Measurements from ENCODE around the gene FHOD1. TPM values are rescaled to one million over a fixed set of nuclear protein-coding genes. Genes with fewer than 3 reads are reported as not detected.

The FHOD1 gene
- total RNA-seq, 2 donors from 2014 or later: 5.3 to 11.6 TPM

- Histone ChIP-seq H3K27ac (no peak overlapping the region), H3K4me3 (no peak overlapping the region), H3K27me3 (no peaks in the 10 kb centered on the region), H3K9me3 (no peaks in the 10 kb centered on the region), H3K4me1 (no peaks in the 10 kb centered on the region), H3K36me3 (no peaks in the 10 kb centered on the region)
- TF ChIP-seq CTCF (IDR thresholded peaks at IDR 0.05): no peak
- no peak for DNase-seq (ENCODE audit: low spot score)
Measured at GRCh38 chr16:67287960-67288359, 40.7 kb upstream of the FHOD1 start.

GRCh38 chr16:67286441-67287235 lies 39.4 kb upstream of the FHOD1 start:
- Histone ChIP-seq H3K9me3 (no peaks in the 10 kb centered on the region), H3K27ac (no peak overlapping the region), H3K4me1 (no peaks in the 10 kb centered on the region), H3K36me3 (no peaks in the 10 kb centered on the region), H3K27me3 (no peaks in the 10 kb centered on the region), H3K4me3 (no peak overlapping the region)
- no peak for TF ChIP-seq CTCF (IDR thresholded peaks at IDR 0.05)
- no peak for DNase-seq (ENCODE audit: low spot score)

GRCh38 chr16:67284699-67285646 lies 37.7 kb upstream of the FHOD1 start:
- DNase-seq (ENCODE audit: low spot score): no peak
- Histone ChIP-seq H3K4me1 (no peaks in the 10 kb centered on the region), H3K27me3 (no peaks in the 10 kb centered on the region)

GRCh38 chr16:67283826-67284555 lies 36.7 kb upstream of the FHOD1 start:
- Histone ChIP-seq H3K9me3 (no peaks in the 10 kb centered on the region), H3K4me1 (peaks cover 0 to 1% of the 10 kb centered on the region in 2 donors), H3K36me3 (no peaks in the 10 kb centered on the region), H3K4me3 (no peak overlapping the region), H3K27me3 (no peaks in the 10 kb centered on the region), H3K27ac (no peak overlapping the region)
- DNase-seq (ENCODE audit: low spot score): no peak
- no peak for TF ChIP-seq CTCF (IDR thresholded peaks at IDR 0.05)

More at GRCh38 chr16:67284699-67285646, 37.7 kb upstream of the FHOD1 start:
- Histone ChIP-seq H3K4me3 (no peak overlapping the region), H3K9me3 (no peaks in the 10 kb centered on the region), H3K36me3 (no peaks in the 10 kb centered on the region), H3K27ac (no peak overlapping the region)
- TF ChIP-seq CTCF (IDR thresholded peaks at IDR 0.05): peak; percentile 43 to 61

- DNase-seq (ENCODE audit: low spot score): no peak
- TF ChIP-seq CTCF (IDR thresholded peaks at IDR 0.05): no peak
- H3K36me3 ChIP-seq: no peaks in the 10 kb centered on the region
- H3K9me3 ChIP-seq: no peaks in the 10 kb centered on the region
- H3K27me3 ChIP-seq: no peaks in the 10 kb centered on the region
- H3K4me3 ChIP-seq: no peak overlapping the region
- H3K4me1 ChIP-seq: peaks cover 0 to 9% of the 10 kb centered on the region in 2 donors
- H3K27ac ChIP-seq: no peak overlapping the region
Measured at GRCh38 chr16:67283039-67283825, 36.0 kb upstream of the FHOD1 start.
